Panc1 (cell line): Measurements from ENCODE around the gene CD320. TPM values are rescaled to one million over a fixed set of nuclear protein-coding genes. Genes with fewer than 3 reads are reported as not detected.

Experiments
- ATAC-seq: fragments of 200-7000 bp; cut with Tn5 transposase; 2 replicates; pipeline ENCODE4 v1.9.1; 2020; ENCODE audit warnings: mild to moderate bottlenecking, moderate library complexity
- BruUV-seq: library from RNA; stranded (reverse); fragments of 400-500 nt; replicated peaks from 2 replicates; lab custom pipeline; 2021; lab: Mats Ljungman, UMichigan
- CTCF ChIA-PET: fragments of 300-600 bp; sonication (Branson Sonifier 250); formaldehyde crosslinking; loops from one replicate; lab custom pipeline; 2022; ENCODE audit warnings: antibody characterized with exemption; lab: Charles Lee
- POLR2A ChIA-PET: fragments of 300-600 bp; sonication (Branson Sonifier 250); formaldehyde crosslinking; loops from one replicate; lab custom pipeline; 2022; ENCODE audit warnings: antibody characterized with exemption; lab: Charles Lee
- DNase-seq: peaks from one replicate; pipeline ENCODE4 v3.0.0-alpha.2; 2010; ENCODE audit warnings: low read depth, low spot score
- H3K27ac ChIP-seq: 2 replicates; pipeline ENCODE4 v1.5.1; 2011; ENCODE audit warnings: mild to moderate bottlenecking, low read length, inconsistent platforms
- H3K27me3 ChIP-seq: fragments of 200-500 bp; sonication (Bioruptor generic); 2 replicates; pipeline ENCODE4 v1.6.0; 2014; ENCODE audit warnings: low read length, inconsistent platforms; ENCODE audit not compliant: control insufficient read depth, insufficient read depth
- H3K36me3 ChIP-seq: fragments of 200-500 bp; sonication (Bioruptor generic); 2 replicates; pipeline ENCODE4 v1.5.1; 2014; ENCODE audit warnings: inconsistent platforms, mild to moderate bottlenecking, low read length, moderate library complexity; ENCODE audit not compliant: control insufficient read depth, insufficient read depth
- H3K4me1 ChIP-seq: 2 replicates; pipeline ENCODE4 v1.5.1; 2011; ENCODE audit warnings: inconsistent platforms, mild to moderate bottlenecking, low read length, moderate library complexity; ENCODE audit not compliant: control insufficient read depth, insufficient read depth
- H3K4me3 ChIP-seq, 2 experiments: 2 replicates each; pipeline ENCODE4 v1.5.1; 2011 to 2012; ENCODE audit warnings: low read depth in 2 of 2, low read length in 2 of 2, mild to moderate bottlenecking in 2 of 2, inconsistent platforms in 1 of 2, moderate library complexity in 1 of 2
- H3K9me3 ChIP-seq: fragments of 200-500 bp; sonication (Bioruptor generic); 2 replicates; pipeline ENCODE4 v1.5.1; 2014; ENCODE audit warnings: low read depth, mild to moderate bottlenecking, inconsistent platforms, low read length, moderate library complexity; ENCODE audit not compliant: control insufficient read depth, insufficient read depth
- POLR2AphosphoS5 ChIP-seq: IDR thresholded peaks from 2 replicates; pipeline ENCODE4 v1.6.1; 2012; ENCODE audit warnings: mild to moderate bottlenecking, low read depth, low read length, moderate library complexity
- SIN3A ChIP-seq: IDR thresholded peaks from 2 replicates; pipeline ENCODE4 v1.6.1; 2012; ENCODE audit warnings: low read depth, mild to moderate bottlenecking, low read length, moderate library complexity, borderline replicate concordance; ENCODE audit not compliant: insufficient read depth
- TCF7L2 ChIP-seq: IDR thresholded peaks from 2 replicates; pipeline ENCODE4 v1.6.1; 2011; ENCODE audit warnings: mild to moderate bottlenecking, low read depth, low read length, inconsistent platforms
- in situ Hi-C: cut with HindIII; loops from 2 replicates; pipeline ENCODE4 v1.10.0; 2016; ENCODE audit warnings: low sequenced_read_pairs, low pct_unique_long_range_greater_than_20kb
- intact Hi-C: fragments of 100-400 bp; cut with micrococcal nuclease; formaldehyde crosslinking; loops from one replicate; pipeline ENCODE4 v1.10.0; 2022; ENCODE audit not compliant: unreplicated experiment
- total RNA-seq: library from RNA; stranded (reverse); gene quantifications from one replicate; pipeline ENCODE4 v1.2.1, GENCODE V29; 2021; ENCODE audit not compliant: unreplicated experiment
- TF ChIP-seq, protein P1 (sequence below): fragments of 450-650 bp; IDR thresholded peaks from 2 replicates; pipeline ENCODE4 v1.5.1; 2017; ENCODE audit warnings: mild to moderate bottlenecking
- TF ChIP-seq, protein P2 (sequence below), 2 experiments: IDR thresholded peaks; 2 replicates each; pipeline ENCODE4 v1.6.1; 2011 to 2012; ENCODE audit warnings: low read depth in 2 of 2, control low read depth in 1 of 2, low read length in 1 of 2, mild to moderate bottlenecking in 1 of 2, moderate library complexity in 1 of 2; ENCODE audit not compliant: insufficient read depth in 1 of 2

Gene CD320
- total RNA-seq, 1 experiment from 2014 or later, result 120 TPM

DNA sequence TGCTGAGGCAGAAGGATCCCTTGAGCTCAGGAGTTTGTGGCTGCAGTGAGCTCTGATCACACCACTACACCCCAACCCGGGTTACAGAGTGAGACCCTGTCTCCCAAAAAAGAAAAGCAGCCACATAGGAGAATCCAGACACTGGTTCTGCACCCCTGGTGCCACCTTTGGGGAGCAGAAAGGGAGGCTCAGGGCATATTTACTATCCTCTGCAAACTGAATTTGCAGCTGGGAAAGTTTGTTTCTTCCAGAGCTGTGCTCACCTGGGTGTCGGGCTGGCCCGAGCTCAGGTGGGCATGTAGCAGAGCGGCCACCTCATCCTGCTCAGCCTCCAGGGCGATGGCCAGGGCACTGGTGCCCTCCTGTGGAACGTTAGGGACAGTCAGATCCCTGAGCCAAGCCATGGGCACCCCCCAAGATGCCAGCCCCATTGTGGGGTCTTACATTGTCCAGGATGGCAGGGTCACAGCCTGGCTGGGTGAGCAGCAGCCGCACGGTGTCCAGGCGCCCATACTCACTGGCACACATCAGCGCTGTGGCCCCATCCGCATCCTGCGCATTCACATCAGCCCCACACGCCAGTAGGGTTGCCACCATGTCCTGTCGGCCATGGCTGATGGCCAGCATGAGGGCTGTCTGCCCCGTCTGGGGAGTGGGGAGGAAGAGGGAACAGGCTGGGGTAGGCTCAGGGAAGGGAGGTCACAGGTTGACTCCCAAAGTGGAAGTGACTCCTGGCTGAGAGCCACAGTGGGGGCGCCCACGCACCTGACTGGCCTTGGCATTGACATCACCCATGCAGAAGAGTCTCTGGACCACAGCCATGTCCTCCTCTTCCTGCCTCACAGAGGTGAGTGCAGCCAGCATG lies 16.3 kb upstream of the CD320 start:
- Histone ChIP-seq H3K36me3 (peaks cover 8% of the 10 kb centered on the region), H3K27me3 (no peaks in the 10 kb centered on the region), H3K27ac (no peak overlapping the region), H3K4me3 (no peak overlapping the region), H3K9me3 (no peaks in the 10 kb centered on the region), H3K4me1 (peaks cover 14% of the 10 kb centered on the region)
- in situ Hi-C loops, result no loop called here
- ChIA-PET CTCF (no interaction called here), POLR2A (interaction anchor here (0.6 kb wide), 1 partner anchor 10 kb away, joined by 3 read pairs; no protein-coding TSS in a partner anchor)
- DNase-seq, result no peak
- BruUV-seq, result no TSS peak
- TF ChIP-seq, protein P1, sequence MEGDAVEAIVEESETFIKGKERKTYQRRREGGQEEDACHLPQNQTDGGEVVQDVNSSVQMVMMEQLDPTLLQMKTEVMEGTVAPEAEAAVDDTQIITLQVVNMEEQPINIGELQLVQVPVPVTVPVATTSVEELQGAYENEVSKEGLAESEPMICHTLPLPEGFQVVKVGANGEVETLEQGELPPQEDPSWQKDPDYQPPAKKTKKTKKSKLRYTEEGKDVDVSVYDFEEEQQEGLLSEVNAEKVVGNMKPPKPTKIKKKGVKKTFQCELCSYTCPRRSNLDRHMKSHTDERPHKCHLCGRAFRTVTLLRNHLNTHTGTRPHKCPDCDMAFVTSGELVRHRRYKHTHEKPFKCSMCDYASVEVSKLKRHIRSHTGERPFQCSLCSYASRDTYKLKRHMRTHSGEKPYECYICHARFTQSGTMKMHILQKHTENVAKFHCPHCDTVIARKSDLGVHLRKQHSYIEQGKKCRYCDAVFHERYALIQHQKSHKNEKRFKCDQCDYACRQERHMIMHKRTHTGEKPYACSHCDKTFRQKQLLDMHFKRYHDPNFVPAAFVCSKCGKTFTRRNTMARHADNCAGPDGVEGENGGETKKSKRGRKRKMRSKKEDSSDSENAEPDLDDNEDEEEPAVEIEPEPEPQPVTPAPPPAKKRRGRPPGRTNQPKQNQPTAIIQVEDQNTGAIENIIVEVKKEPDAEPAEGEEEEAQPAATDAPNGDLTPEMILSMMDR, result no peak; the same call in 1 of the 2 replicates
- no peak for TF ChIP-seq POLR2AphosphoS5
- TF ChIP-seq SIN3A, result no peak
- TF ChIP-seq TCF7L2, result no peak
- TF ChIP-seq, protein P2, sequence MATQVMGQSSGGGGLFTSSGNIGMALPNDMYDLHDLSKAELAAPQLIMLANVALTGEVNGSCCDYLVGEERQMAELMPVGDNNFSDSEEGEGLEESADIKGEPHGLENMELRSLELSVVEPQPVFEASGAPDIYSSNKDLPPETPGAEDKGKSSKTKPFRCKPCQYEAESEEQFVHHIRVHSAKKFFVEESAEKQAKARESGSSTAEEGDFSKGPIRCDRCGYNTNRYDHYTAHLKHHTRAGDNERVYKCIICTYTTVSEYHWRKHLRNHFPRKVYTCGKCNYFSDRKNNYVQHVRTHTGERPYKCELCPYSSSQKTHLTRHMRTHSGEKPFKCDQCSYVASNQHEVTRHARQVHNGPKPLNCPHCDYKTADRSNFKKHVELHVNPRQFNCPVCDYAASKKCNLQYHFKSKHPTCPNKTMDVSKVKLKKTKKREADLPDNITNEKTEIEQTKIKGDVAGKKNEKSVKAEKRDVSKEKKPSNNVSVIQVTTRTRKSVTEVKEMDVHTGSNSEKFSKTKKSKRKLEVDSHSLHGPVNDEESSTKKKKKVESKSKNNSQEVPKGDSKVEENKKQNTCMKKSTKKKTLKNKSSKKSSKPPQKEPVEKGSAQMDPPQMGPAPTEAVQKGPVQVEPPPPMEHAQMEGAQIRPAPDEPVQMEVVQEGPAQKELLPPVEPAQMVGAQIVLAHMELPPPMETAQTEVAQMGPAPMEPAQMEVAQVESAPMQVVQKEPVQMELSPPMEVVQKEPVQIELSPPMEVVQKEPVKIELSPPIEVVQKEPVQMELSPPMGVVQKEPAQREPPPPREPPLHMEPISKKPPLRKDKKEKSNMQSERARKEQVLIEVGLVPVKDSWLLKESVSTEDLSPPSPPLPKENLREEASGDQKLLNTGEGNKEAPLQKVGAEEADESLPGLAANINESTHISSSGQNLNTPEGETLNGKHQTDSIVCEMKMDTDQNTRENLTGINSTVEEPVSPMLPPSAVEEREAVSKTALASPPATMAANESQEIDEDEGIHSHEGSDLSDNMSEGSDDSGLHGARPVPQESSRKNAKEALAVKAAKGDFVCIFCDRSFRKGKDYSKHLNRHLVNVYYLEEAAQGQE (IDR thresholded peaks at IDR 0.05; ENCODE audit: insufficient read depth in 1 of 2, low read depth in 2 of 2, low read length in 1 of 2), result no peak
- intact Hi-C loops, result no loop called here
- ATAC-seq, result peak; percentile 28

DNA sequence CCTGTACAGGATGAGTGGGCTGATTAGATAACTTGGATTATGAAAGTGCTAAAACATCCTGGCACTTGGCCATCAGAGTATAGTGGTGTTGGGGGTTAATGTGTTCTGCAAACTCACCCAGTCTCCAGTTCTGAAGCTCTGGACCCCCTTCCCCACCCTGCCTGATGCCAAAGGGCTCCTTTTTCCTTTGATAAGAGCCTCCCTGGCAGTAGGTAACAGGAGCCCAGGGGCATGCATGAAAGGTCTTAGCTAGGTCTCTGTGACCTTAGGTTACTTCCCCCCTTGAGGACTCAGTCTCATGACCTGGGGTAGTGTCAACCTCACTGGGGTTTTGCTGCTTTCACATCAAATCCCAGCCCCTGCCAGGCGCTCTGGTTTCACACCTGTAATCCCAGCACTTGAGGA lies 15.6 kb upstream of the CD320 start:
- Histone ChIP-seq H3K9me3 (no peaks in the 10 kb centered on the region), H3K36me3 (peaks cover 8% of the 10 kb centered on the region), H3K4me1 (peaks cover 14% of the 10 kb centered on the region), H3K27me3 (no peaks in the 10 kb centered on the region), H3K4me3 (no peak overlapping the region), H3K27ac (no peak overlapping the region)
- intact Hi-C loops, result no loop called here
- ATAC-seq (no peak), DNase-seq (no peak)
- TF ChIP-seq SIN3A (no peak), POLR2AphosphoS5 (peak; percentile 2; the same call in 1 of the 2 replicates)
- TF ChIP-seq, protein P2 (IDR thresholded peaks at IDR 0.05; ENCODE audit: insufficient read depth in 1 of 2, low read depth in 2 of 2, low read length in 1 of 2), result no peak
- ChIA-PET POLR2A (interaction anchor here (0.6 kb wide), 1 partner anchor 10 kb away, joined by 3 read pairs; no protein-coding TSS in a partner anchor), CTCF (no interaction called here)
- in situ Hi-C loops, result no loop called here
- BruUV-seq, result no TSS peak
